ENCODE data around the gene STIM1. TPM values are rescaled to one million over a fixed set of nuclear protein-coding genes. Genes with fewer than 3 reads are reported as not detected.

Gene STIM1
- total and polyA plus RNA-seq, 12 donors: 11.9 to 55.7 (median 37.4) TPM

DNA sequence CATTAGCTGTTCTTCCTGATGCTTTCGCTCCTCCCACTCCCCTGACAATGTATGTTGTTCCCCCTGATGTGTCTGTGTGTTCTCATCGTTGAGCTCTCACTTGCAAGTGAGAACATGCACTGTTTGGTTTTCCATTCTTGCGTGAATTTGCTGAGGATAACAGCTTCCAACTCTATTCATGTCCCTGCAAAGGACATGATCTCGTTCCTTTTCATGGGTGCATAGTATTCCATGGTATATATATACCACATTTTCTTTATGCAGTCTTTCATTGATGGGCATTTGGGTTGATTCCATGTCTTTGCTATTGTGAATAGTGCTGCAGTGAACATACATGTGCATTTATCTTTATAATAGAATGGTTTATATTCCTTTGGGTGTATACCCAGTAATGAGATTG, 180.5 kb downstream of the STIM1 start:
- TF ChIP-seq, protein P1, sequence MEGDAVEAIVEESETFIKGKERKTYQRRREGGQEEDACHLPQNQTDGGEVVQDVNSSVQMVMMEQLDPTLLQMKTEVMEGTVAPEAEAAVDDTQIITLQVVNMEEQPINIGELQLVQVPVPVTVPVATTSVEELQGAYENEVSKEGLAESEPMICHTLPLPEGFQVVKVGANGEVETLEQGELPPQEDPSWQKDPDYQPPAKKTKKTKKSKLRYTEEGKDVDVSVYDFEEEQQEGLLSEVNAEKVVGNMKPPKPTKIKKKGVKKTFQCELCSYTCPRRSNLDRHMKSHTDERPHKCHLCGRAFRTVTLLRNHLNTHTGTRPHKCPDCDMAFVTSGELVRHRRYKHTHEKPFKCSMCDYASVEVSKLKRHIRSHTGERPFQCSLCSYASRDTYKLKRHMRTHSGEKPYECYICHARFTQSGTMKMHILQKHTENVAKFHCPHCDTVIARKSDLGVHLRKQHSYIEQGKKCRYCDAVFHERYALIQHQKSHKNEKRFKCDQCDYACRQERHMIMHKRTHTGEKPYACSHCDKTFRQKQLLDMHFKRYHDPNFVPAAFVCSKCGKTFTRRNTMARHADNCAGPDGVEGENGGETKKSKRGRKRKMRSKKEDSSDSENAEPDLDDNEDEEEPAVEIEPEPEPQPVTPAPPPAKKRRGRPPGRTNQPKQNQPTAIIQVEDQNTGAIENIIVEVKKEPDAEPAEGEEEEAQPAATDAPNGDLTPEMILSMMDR (IDR thresholded peaks at IDR 0.05): no peak
- Histone ChIP-seq H3K4me3 (no peak overlapping the region), H3K27me3 (no peaks in the 10 kb centered on the region), H3K36me3 (no peaks in the 10 kb centered on the region), H3K9me3 (peaks cover 0 to 24% (median 3%) of the 10 kb centered on the region in 11 donors), H3K4me1 (peaks cover 0 to 9% (median 0%) of the 10 kb centered on the region in 9 donors), H3K27ac (no peak overlapping the region)
- DNase-seq: no peak
- 95 to 96% methylated on average over 4 of the region's 4 CpGs for WGBS, 2 donors
- intact Hi-C loops (cut with DNase I): no loop called here
- ATAC-seq: no peak

DNA sequence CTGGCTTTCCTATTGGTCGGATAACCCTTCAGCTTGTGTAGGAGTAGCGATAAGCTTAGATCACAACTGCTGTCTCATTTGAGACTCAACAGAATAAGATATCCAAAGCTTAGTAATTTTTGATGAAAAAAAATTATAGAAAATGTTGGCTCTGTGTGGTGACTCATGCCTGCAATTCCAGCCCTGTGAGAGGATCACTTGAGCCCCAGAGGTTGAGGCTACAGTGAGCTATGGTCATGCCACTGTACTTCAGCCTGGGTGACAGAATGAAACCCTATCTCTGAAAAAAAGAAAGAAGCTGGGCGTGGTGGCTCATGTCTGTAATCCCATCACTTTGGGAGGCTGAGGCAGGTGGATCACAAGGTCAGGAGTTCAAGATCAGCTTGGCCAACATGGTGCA, 183.5 kb downstream of the STIM1 start:
- no peak for ATAC-seq
- no peak for DNase-seq
- intact Hi-C loops (cut with DNase I): no loop called here
- Histone ChIP-seq H3K4me3 (no peak overlapping the region), H3K36me3 (no peaks in the 10 kb centered on the region), H3K4me1 (peaks cover 0 to 26% (median 12%) of the 10 kb centered on the region in 9 donors), H3K9me3 (peaks cover 0 to 14% (median 0%) of the 10 kb centered on the region in 11 donors), H3K27me3 (no peaks in the 10 kb centered on the region), H3K27ac (no peak overlapping the region)
- TF ChIP-seq, protein P1 (IDR thresholded peaks at IDR 0.05): no peak
- 97 to 98% methylated on average over 3 of the region's 3 CpGs for WGBS, 2 donors

- 64 to 77% methylated on average over 1 of the region's 1 CpG for WGBS, 2 donors
- no peaks in the 10 kb centered on the region for H3K27me3 ChIP-seq
- H3K4me3 ChIP-seq: no peak overlapping the region
Measured at GRCh38 chr11:4040461-4040860, 185.0 kb downstream of the STIM1 start.

DNA sequence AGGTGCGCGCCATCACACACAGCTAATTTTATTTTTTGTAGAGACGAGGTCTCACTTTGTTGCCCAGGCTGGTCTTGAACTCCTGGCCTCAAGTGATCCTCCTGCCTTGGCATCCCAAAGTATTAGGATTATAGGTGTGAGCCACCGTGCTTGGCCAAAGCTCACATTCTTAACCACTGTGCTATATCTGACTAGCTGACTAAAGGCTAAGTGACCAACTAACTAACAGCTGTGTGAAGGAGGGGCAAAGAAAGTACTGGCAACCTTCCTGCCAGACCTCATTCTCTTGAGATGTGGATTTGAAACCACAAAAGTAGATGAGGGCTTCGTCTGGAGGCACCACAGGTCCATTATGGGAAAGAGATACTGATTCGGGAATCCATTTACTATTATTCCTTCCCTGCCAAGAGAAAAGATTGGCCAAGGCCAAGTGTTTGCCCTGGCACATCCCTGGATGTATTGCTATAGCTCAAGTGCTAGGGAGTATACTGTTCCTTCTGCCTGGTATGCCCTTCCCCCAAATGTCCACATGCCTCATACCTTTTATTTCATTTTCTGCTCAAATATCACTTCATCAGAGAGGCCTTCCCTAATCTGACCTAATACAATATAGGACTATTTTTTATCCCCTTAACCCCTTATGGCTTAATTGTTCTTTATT, 186.4 kb downstream of the STIM1 start:
- Histone ChIP-seq H3K27ac (no peak overlapping the region), H3K27me3 (no peaks in the 10 kb centered on the region), H3K4me1 (peaks cover 0 to 43% (median 27%) of the 10 kb centered on the region in 9 donors), H3K4me3 (no peak overlapping the region), H3K36me3 (no peaks in the 10 kb centered on the region), H3K9me3 (peaks cover 0 to 8% (median 0%) of the 10 kb centered on the region in 11 donors)
- ATAC-seq (no peak), DNase-seq (no peak)
- TF ChIP-seq, protein P1 (IDR thresholded peaks at IDR 0.05): no peak
- 87 to 90% methylated on average over 6 of the region's 6 CpGs for WGBS, 2 donors
- intact Hi-C loops (cut with DNase I): loop anchor here in 3 of 10 donors (5.0 to 10.0 kb wide), 3 partner anchors 90 to 97 kb away; no protein-coding TSS in a partner anchor

More at GRCh38 chr11:4040461-4040860, 185.0 kb downstream of the STIM1 start:
- no peak for ATAC-seq
- Histone ChIP-seq H3K27ac (no peak overlapping the region), H3K9me3 (peaks cover 0 to 13% (median 0%) of the 10 kb centered on the region in 11 donors), H3K4me1 (peaks cover 0 to 41% (median 26%) of the 10 kb centered on the region in 9 donors), H3K36me3 (no peaks in the 10 kb centered on the region)
- TF ChIP-seq, protein P1 (IDR thresholded peaks at IDR 0.05): no peak
- intact Hi-C loops (cut with DNase I): loop anchor here in 3 of 10 donors (5.0 to 10.0 kb wide), 3 partner anchors 88 to 96 kb away; no protein-coding TSS in a partner anchor
- DNase-seq: no peak

Measured in heart right ventricle (tissue), 16 donors.